Urinary bladder (tissue), 4 donors: ENCODE measurements around the gene C5orf63. TPM values are rescaled to one million over a fixed set of nuclear protein-coding genes. Genes with fewer than 3 reads are reported as not detected.

ENCODE experiments used
- DNase-seq: peaks from one replicate; pipeline ENCODE4 v3.0.0-alpha.2; 2015; ENCODE audit errors: extremely low spot score
- H3K27ac ChIP-seq: one replicate; pipeline ENCODE4 v1.5.1; 2013; ENCODE audit warnings: low read depth, mild to moderate bottlenecking, moderate library complexity
- H3K36me3 ChIP-seq: one replicate; pipeline ENCODE4 v1.6.1; 2013; ENCODE audit warnings: mild to moderate bottlenecking, moderate library complexity; ENCODE audit not compliant: insufficient read depth
- H3K4me1 ChIP-seq: one replicate; pipeline ENCODE4 v1.6.1; 2013; ENCODE audit warnings: mild to moderate bottlenecking, moderate library complexity; ENCODE audit not compliant: insufficient read depth
- H3K4me3 ChIP-seq: one replicate; pipeline ENCODE4 v1.5.1; 2013; ENCODE audit warnings: low read depth, low read length
- WGBS: extraction: QIAGEN DNeasy Blood & Tissue Kit; methylation state at CpG from one replicate; pipeline ENCODE4 v1.1.7; 2013; 5-methylcytosine and 5-hydroxymethylcytosine counted together
- polyA plus RNA-seq: library from polyadenylated mRNA; stranded (reverse); fragments of 200-250 nt; gene quantifications from one replicate; pipeline ENCODE4 v1.2.3, GENCODE V29; 2013
- total RNA-seq: library from RNA; depleted of rRNA; stranded (reverse); fragments of >200 nt; gene quantifications from one replicate; pipeline ENCODE4 v1.2.3, GENCODE V29; 2014
- donor health status: healthy with polysubstance abuse.
- donor health status: healthy.

C5orf63 gene
- total and polyA plus RNA-seq, 2 donors, result 1.2 to 6.4 TPM

DNA sequence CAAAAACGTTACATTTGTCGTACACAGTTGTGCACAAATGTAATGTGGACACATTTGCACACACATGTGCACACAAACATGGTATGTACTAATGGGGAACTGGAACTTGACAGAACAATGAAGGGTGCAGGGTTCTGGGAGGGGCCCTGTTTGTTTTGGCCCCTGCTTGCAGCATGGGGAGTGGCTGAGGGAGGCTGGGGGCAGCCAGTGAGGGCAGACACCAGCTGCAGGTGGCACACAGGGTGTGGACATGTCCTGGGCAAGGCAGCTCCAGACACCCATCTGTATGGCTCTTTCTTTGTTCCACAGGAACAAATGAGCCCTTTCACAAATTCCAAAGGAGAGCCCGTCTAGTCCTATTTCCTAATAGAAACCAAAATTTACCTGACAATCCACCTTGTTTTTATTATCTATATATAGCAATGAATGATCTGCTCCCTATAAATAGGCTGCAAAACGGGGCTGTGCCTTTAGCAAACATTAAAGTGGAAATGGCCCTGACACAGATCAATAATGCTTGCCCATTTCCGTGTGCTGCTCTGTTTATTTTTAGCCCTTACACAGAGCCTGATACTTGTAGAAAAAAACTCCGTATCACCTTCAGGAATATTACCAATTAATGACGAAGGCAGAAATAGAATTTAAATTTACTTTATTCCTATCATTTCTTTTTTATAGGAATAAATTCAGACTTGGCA is 69.4 kb downstream of the C5orf63 start:
- no peak overlapping the region for H3K27ac ChIP-seq
- H3K4me1 ChIP-seq, result no peaks in the 10 kb centered on the region
- no peak overlapping the region for H3K4me3 ChIP-seq
- no peak for DNase-seq
- no peaks in the 10 kb centered on the region for H3K36me3 ChIP-seq
- WGBS, result 86% methylated on average over 7 of the region's 7 CpGs

- Histone ChIP-seq H3K4me3 (no peak overlapping the region), H3K27ac (no peak overlapping the region), H3K4me1 (no peaks in the 10 kb centered on the region), H3K36me3 (no peaks in the 10 kb centered on the region)
- DNase-seq, result no peak
- 42% methylated on average over 3 of the region's 3 CpGs for WGBS
Measured at GRCh38 chr5:127002390-127002789, 70.9 kb downstream of the C5orf63 start.

DNA sequence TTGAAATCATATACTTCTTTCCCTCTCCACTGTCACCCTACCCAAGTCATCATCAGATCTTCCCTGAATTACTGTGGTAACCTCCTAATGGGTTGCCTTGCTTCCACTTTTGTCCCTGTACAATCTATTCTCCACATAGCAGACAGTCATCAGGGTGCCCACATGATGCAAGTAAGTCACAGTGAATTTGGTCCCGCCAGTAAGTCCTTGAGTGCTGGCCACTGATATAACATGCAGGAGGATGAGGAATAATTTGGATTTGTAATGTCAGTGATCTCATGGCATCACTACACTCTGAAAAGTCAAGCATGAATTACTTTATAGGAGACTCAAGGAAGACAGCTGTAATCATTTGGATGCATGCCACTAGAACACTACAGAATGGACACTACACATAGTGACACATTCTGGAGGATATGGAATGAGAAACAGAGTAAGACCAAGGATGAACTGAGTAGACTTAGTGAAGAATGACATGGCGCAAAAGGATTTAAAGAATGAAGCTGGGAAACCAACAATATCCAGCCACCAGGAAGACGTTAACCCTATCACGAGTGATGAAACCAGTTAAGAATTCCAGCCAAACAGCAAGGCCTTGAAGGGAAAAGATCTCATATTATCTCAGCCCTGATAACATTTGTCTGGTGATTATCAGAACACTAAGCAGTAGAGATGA is 71.5 kb downstream of the C5orf63 start:
- Histone ChIP-seq H3K4me1 (no peaks in the 10 kb centered on the region), H3K27ac (no peak overlapping the region), H3K4me3 (no peak overlapping the region), H3K36me3 (no peaks in the 10 kb centered on the region)
- WGBS, result 46% methylated on average over 4 of the region's 4 CpGs
- DNase-seq, result no peak

Other genes with a start within 250 kb of the C5orf63 start
- gene MARCHF3, start 42.9 kb downstream of the C5orf63 start, total RNA-seq, result 8.6 TPM
- gene MARCHF3, start 42.9 kb downstream of the C5orf63 start, polyA plus RNA-seq, result 9.2 TPM
- gene MEGF10, start 217.3 kb upstream of the C5orf63 start, total RNA-seq, result 8.7 TPM
- gene MEGF10, start 217.3 kb upstream of the C5orf63 start, polyA plus RNA-seq, result 0.43 TPM